Smooth muscle cell (in vitro differentiated cells): ENCODE measurements around the gene LRRC19. TPM values are rescaled to one million over a fixed set of nuclear protein-coding genes. Genes with fewer than 3 reads are reported as not detected.

Experiments used
- DNase-seq: peaks from one replicate; lab custom pipeline; 2025; ENCODE audit not compliant: unreplicated experiment; lab: John Stamatoyannopoulos, UW
- H2AFZ ChIP-seq: fragments of 200-600 bp; sonication (generic); 2 replicates; pipeline ENCODE4 v1.6.0; 2016; ENCODE audit warnings: antibody characterized with exemption, low read depth, mild to moderate bottlenecking
- H3F3A ChIP-seq: fragments of 200-600 bp; sonication (generic); 2 replicates; pipeline ENCODE4 v1.6.0; 2017; ENCODE audit warnings: antibody characterized with exemption, low read depth
- H3K27ac ChIP-seq: fragments of 200-600 bp; sonication (generic); 2 replicates; pipeline ENCODE4 v1.5.1; 2016; ENCODE audit warnings: low read depth, mild to moderate bottlenecking
- H3K27me3 ChIP-seq: fragments of 200-600 bp; sonication (generic); 2 replicates; pipeline ENCODE4 v1.6.1; 2016; ENCODE audit warnings: low read depth, mild to moderate bottlenecking
- H3K36me3 ChIP-seq: fragments of 200-600 bp; sonication (generic); 2 replicates; pipeline ENCODE4 v1.5.1; 2016; ENCODE audit warnings: low read depth
- H3K4me1 ChIP-seq: fragments of 200-600 bp; sonication (generic); 2 replicates; pipeline ENCODE4 v1.5.1; 2016; ENCODE audit warnings: low read depth
- H3K4me2 ChIP-seq: fragments of 200-600 bp; sonication (generic); 2 replicates; pipeline ENCODE4 v1.6.0; 2016; ENCODE audit warnings: mild to moderate bottlenecking
- H3K4me3 ChIP-seq: fragments of 200-600 bp; sonication (generic); 2 replicates; pipeline ENCODE4 v1.5.1; 2016; ENCODE audit warnings: mild to moderate bottlenecking
- H3K79me2 ChIP-seq: fragments of 200-600 bp; sonication (generic); 2 replicates; pipeline ENCODE4 v1.6.0; 2016; ENCODE audit warnings: low read depth, mild to moderate bottlenecking
- H3K9ac ChIP-seq: fragments of 200-600 bp; sonication (generic); 2 replicates; pipeline ENCODE4 v1.6.0; 2016; ENCODE audit warnings: low read depth
- H3K9me3 ChIP-seq: fragments of 200-600 bp; sonication (generic); replicated peaks from 2 replicates; pipeline ENCODE4 v1.5.1; 2016; ENCODE audit warnings: low read depth
- H4K20me1 ChIP-seq: fragments of 200-600 bp; sonication (generic); 2 replicates; pipeline ENCODE4 v1.6.0; 2016; ENCODE audit warnings: low read depth
- WGBS: methylation state at CpG from one replicate; pipeline ENCODE4 v1.1.7; 2016; ENCODE audit warnings: low lambda C conversion rate; 5-methylcytosine and 5-hydroxymethylcytosine counted together
- polyA plus RNA-seq: library from polyadenylated mRNA; unstranded; fragments of >200 nt; fragmentation: Nextera tagmentation; extraction: Ambion mirVana; gene quantifications from 2 replicates; pipeline ENCODE4 v1.2.1, GENCODE V29; 2016
- total RNA-seq: library from RNA; depleted of rRNA; stranded (reverse); fragments of >200 nt; gene quantifications from 2 replicates; pipeline ENCODE4 v1.2.3, GENCODE V29; 2014
- TF ChIP-seq, protein P1 (sequence below): fragments of 200-600 bp; sonication (generic); IDR thresholded peaks from 2 replicates; pipeline ENCODE4 v1.5.1; 2017; ENCODE audit warnings: borderline replicate concordance, mild to moderate bottlenecking, antibody characterized with exemption; ENCODE audit not compliant: insufficient read depth, poor library complexity, severe bottlenecking

The LRRC19 gene
- total and polyA plus RNA-seq, 2 experiments from 2014 or later, result 0.26 TPM; not detected in 1

DNA sequence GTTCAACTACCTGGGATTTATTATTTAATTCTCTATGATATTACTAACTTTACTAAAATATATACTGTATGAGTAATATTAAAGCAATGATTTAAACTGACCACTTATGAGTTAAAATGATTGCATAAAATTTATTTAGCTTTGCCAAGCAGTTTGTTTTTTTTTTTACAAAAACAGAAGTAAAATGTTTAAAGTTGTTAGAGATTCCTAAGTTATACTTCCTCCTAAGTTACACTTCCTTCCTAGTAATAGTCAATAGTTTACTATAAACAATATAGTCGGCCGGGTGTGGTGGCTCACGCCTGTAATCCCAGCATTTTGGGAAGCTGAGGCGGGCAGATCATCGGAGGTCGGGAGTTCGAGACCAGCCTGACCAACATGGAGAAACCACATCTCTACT lies 23.7 kb upstream of the LRRC19 start:
- DNase-seq, result no peak
- H3K9me3 ChIP-seq, result no peaks in the 10 kb centered on the region
- TF ChIP-seq, protein P1, sequence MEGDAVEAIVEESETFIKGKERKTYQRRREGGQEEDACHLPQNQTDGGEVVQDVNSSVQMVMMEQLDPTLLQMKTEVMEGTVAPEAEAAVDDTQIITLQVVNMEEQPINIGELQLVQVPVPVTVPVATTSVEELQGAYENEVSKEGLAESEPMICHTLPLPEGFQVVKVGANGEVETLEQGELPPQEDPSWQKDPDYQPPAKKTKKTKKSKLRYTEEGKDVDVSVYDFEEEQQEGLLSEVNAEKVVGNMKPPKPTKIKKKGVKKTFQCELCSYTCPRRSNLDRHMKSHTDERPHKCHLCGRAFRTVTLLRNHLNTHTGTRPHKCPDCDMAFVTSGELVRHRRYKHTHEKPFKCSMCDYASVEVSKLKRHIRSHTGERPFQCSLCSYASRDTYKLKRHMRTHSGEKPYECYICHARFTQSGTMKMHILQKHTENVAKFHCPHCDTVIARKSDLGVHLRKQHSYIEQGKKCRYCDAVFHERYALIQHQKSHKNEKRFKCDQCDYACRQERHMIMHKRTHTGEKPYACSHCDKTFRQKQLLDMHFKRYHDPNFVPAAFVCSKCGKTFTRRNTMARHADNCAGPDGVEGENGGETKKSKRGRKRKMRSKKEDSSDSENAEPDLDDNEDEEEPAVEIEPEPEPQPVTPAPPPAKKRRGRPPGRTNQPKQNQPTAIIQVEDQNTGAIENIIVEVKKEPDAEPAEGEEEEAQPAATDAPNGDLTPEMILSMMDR, result no peak
- no peaks in the 10 kb centered on the region for H3K36me3 ChIP-seq
- no peaks in the 10 kb centered on the region for H3F3A ChIP-seq
- no peak overlapping the region for H3K4me3 ChIP-seq
- H3K79me2 ChIP-seq, result no peaks in the 10 kb centered on the region
- no peaks in the 10 kb centered on the region for H4K20me1 ChIP-seq
- no peak overlapping the region for H3K9ac ChIP-seq
- H3K27me3 ChIP-seq, result no peaks in the 10 kb centered on the region
- 96% methylated on average over 7 of the region's 7 CpGs for WGBS
- no peak overlapping the region for H3K4me2 ChIP-seq
- H2AFZ ChIP-seq, result no peak overlapping the region
- no peak overlapping the region for H3K27ac ChIP-seq
- H3K4me1 ChIP-seq, result no peaks in the 10 kb centered on the region

DNA sequence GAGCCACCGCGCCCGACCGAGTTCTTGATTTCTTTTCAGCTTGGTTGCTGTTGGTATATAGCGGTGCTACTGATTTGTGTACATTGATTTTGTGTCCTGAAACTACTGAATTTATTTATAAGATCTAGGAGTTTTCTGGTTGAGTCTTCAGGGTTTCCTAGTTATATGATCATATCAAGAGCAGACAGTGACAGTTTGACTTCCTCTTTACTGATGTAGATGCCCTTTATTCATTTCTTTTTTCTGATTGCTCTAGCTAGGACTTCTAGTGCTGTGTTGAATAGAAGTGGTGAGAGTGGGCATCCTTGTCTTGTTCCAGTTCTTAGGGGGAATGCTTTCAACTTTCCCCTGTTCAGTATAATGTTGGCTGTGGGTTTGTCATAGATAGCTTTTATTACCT lies 17.4 kb upstream of the LRRC19 start:
- Histone ChIP-seq H3K27me3 (no peaks in the 10 kb centered on the region), H2AFZ (no peak overlapping the region), H4K20me1 (no peaks in the 10 kb centered on the region), H3K4me3 (no peak overlapping the region), H3K9me3 (no peaks in the 10 kb centered on the region), H3K4me2 (no peak overlapping the region), H3K27ac (no peak overlapping the region), H3K4me1 (no peaks in the 10 kb centered on the region), H3K9ac (no peak overlapping the region), H3K36me3 (no peaks in the 10 kb centered on the region), H3F3A (no peaks in the 10 kb centered on the region), H3K79me2 (no peaks in the 10 kb centered on the region)
- WGBS, result over 99% methylated on average over 5 of the region's 5 CpGs
- DNase-seq, result no peak
- TF ChIP-seq, protein P1, result no peak

DNA sequence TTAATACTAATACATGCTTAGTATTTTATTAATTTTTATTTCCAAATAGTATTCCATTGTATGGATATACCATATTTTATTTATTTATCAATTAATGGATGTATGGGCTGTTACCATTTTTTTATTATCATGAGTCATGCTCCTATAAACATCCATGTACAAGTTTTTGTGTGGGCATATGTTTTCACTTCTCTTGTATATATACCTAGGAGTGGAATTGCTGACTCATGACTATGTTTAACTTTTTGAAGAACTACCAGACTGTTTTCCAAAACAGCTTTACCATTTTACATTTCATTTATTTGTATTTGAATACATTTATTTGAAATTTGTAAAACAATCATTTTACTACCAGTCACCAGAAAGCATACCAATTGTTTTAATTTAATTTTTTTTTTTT lies 14.1 kb upstream of the LRRC19 start:
- Histone ChIP-seq H3K27me3 (no peaks in the 10 kb centered on the region), H3K9me3 (no peaks in the 10 kb centered on the region), H3K4me3 (no peak overlapping the region), H2AFZ (no peak overlapping the region), H3K4me2 (no peak overlapping the region), H3K27ac (no peak overlapping the region), H3F3A (no peaks in the 10 kb centered on the region), H3K4me1 (no peaks in the 10 kb centered on the region), H3K9ac (no peak overlapping the region), H3K79me2 (no peaks in the 10 kb centered on the region), H4K20me1 (no peaks in the 10 kb centered on the region), H3K36me3 (peaks cover 6% of the 10 kb centered on the region)
- no peak for DNase-seq
- TF ChIP-seq, protein P1, result no peak

DNA sequence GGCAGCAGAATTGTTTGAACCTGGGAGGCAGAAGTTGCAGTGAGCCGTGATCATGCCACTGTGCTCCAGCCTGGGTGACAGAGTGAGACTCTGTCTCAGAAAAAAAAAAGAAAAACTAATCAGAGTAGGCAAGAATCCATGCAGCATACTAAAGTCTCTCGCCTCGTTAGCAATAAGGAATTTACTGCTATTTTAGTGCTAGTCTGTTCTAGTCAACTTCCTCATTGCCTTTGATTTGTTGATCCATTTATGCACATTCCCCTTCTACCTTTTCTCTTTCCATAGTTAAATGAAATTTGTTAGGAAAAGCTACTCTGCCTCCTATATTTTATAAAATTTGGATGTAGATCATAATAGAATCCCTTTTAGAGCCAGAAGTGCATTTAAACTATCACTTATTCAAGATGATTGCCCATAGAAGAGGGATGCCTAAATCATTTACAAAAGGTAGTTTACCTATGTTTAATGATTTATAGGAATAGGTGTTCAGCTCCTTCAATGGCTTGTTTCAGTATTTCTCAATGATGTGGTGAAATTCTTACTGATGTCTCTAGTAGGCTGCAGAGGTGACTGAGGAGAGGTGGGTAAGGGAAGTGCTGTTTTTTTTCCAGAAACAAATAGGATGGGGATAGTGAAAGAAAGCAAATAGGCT lies 1.9 kb downstream of the LRRC19 start:
- Histone ChIP-seq H3K9ac (no peak overlapping the region), H3K4me1 (no peaks in the 10 kb centered on the region), H3K27ac (no peak overlapping the region), H3K4me3 (peak overlapping the region; percentile 39), H3K9me3 (no peaks in the 10 kb centered on the region), H3K79me2 (no peaks in the 10 kb centered on the region), H3F3A (no peaks in the 10 kb centered on the region), H3K27me3 (no peaks in the 10 kb centered on the region), H3K4me2 (no peak overlapping the region), H3K36me3 (no peaks in the 10 kb centered on the region), H4K20me1 (no peaks in the 10 kb centered on the region), H2AFZ (no peak overlapping the region)
- DNase-seq, result no peak
- TF ChIP-seq, protein P1, result no peak
- 90% methylated on average over 3 of the region's 3 CpGs for WGBS
